IMR-90 (cell line): ENCODE results near the gene PRR12. TPM values are rescaled to one million over a fixed set of nuclear protein-coding genes. Genes with fewer than 3 reads are reported as not detected.

Experiments
- ATAC-seq: fragments of 200-7000 bp; cut with Tn5 transposase; 2 replicates; pipeline ENCODE4 v1.9.1; 2020; ENCODE audit warnings: low read depth, mild to moderate bottlenecking, moderate library complexity
- BruUV-seq: library from RNA; stranded (reverse); fragments of 400-500 nt; replicated peaks from 2 replicates; lab custom pipeline; 2021; lab: Mats Ljungman, UMichigan
- CTCF ChIA-PET: fragments of 300-600 bp; formaldehyde crosslinking; extraction: SDS; loops from one replicate; lab custom pipeline; 2021; ENCODE audit warnings: antibody characterized with exemption; lab: Yijun Ruan, JAX
- POLR2A ChIA-PET: fragments of 300-600 bp; sonication (Branson Sonifier 250); formaldehyde crosslinking; loops from one replicate; lab custom pipeline; 2022; ENCODE audit warnings: antibody characterized with exemption; ENCODE audit not compliant: unreplicated experiment; lab: Charles Lee
- DNase-seq: peaks from one replicate; pipeline ENCODE4 v3.0.0; 2013
- H2AFZ ChIP-seq: replicated peaks from 2 replicates; pipeline ENCODE3; 2013; ENCODE audit warnings: low read length, mild to moderate bottlenecking; ENCODE audit not compliant: poor library complexity
- H2AK5ac ChIP-seq: 2 replicates; pipeline ENCODE4 v1.6.1; 2013; ENCODE audit warnings: low read depth, low read length, inconsistent platforms
- H2AK9ac ChIP-seq: replicated peaks from 2 replicates; pipeline ENCODE3; 2013; ENCODE audit warnings: mild to moderate bottlenecking, low read depth, low read length, moderate library complexity; ENCODE audit not compliant: poor library complexity
- H2BK120ac ChIP-seq: 2 replicates; pipeline ENCODE4 v1.6.1; 2013; ENCODE audit warnings: low read depth, low read length, inconsistent platforms
- H2BK15ac ChIP-seq: 3 replicates; pipeline ENCODE4 v1.6.1; 2013; ENCODE audit warnings: low read depth, low read length, inconsistent platforms
- H2BK20ac ChIP-seq: 2 replicates; pipeline ENCODE4 v1.6.1; 2013; ENCODE audit warnings: low read depth, mild to moderate bottlenecking, inconsistent platforms, low read length, moderate library complexity
- H2BK5ac ChIP-seq: 2 replicates; pipeline ENCODE4 v1.6.1; 2013; ENCODE audit warnings: mild to moderate bottlenecking, low read depth, low read length, inconsistent platforms; ENCODE audit not compliant: poor library complexity, severe bottlenecking
- H3K14ac ChIP-seq: replicated peaks from 2 replicates; pipeline ENCODE4 v1.6.1; 2013; ENCODE audit warnings: low read depth, low read length, inconsistent platforms
- H3K18ac ChIP-seq: 2 replicates; pipeline ENCODE4 v1.6.1; 2013; ENCODE audit warnings: low read depth, low read length, control low read depth
- H3K23ac ChIP-seq: 2 replicates; pipeline ENCODE4 v1.6.1; 2013; ENCODE audit warnings: low read depth, low read length, inconsistent platforms
- H3K27ac ChIP-seq: 2 replicates; pipeline ENCODE4 v1.5.1; 2013; ENCODE audit warnings: mild to moderate bottlenecking, control low read depth, low read length; ENCODE audit not compliant: insufficient read depth
- H3K27me3 ChIP-seq: 2 replicates; pipeline ENCODE4 v1.6.1; 2013; ENCODE audit warnings: low read length; ENCODE audit not compliant: control insufficient read depth, insufficient read depth
- H3K36me3 ChIP-seq: 2 replicates; pipeline ENCODE4 v1.6.1; 2013; ENCODE audit warnings: low read length, mixed read lengths; ENCODE audit not compliant: control insufficient read depth, insufficient read depth
- H3K4ac ChIP-seq: 2 replicates; pipeline ENCODE4 v1.6.1; 2013; ENCODE audit warnings: low read depth, low read length, inconsistent platforms
- H3K4me1 ChIP-seq: 2 replicates; pipeline ENCODE4 v1.6.1; 2013; ENCODE audit warnings: low read length, mixed read lengths; ENCODE audit not compliant: control insufficient read depth, insufficient read depth
- H3K4me2 ChIP-seq: 2 replicates; pipeline ENCODE4 v1.6.1; 2013; ENCODE audit warnings: low read depth, mild to moderate bottlenecking, control low read depth, low read length, moderate library complexity
- H3K4me3 ChIP-seq: 2 replicates; pipeline ENCODE4 v1.5.1; 2013; ENCODE audit warnings: low read depth, mild to moderate bottlenecking, control low read depth, low read length, moderate library complexity; ENCODE audit not compliant: insufficient read depth
- H3K56ac ChIP-seq: 2 replicates; pipeline ENCODE4 v1.6.1; 2013; ENCODE audit warnings: low read length, inconsistent platforms; ENCODE audit not compliant: insufficient read depth; ENCODE audit errors: extremely low read depth
- H3K79me1 ChIP-seq, 2 experiments: 2 replicates each; pipeline ENCODE4 v1.6.1; 2013; ENCODE audit warnings: low read length in 2 of 2, inconsistent platforms in 1 of 2, low read depth in 1 of 2
- H3K9ac ChIP-seq: 2 replicates; pipeline ENCODE4 v1.6.1; 2013; ENCODE audit warnings: low read depth, low read length, control low read depth
- H3K9me1 ChIP-seq: 2 replicates; pipeline ENCODE4 v1.6.1; 2013; ENCODE audit warnings: low read length, inconsistent platforms; ENCODE audit not compliant: insufficient read depth
- H3K9me3 ChIP-seq: 2 replicates; pipeline ENCODE4 v1.6.1; 2013; ENCODE audit warnings: low read length; ENCODE audit not compliant: control insufficient read depth, insufficient read depth
- H4K20me1 ChIP-seq: 2 replicates; pipeline ENCODE4 v1.6.1; 2013; ENCODE audit warnings: low read length, inconsistent platforms; ENCODE audit not compliant: insufficient read depth
- H4K5ac ChIP-seq: 2 replicates; pipeline ENCODE4 v1.6.1; 2013; ENCODE audit warnings: mild to moderate bottlenecking, low read depth, low read length, control low read depth
- H4K8ac ChIP-seq, 2 experiments: 2 replicates each; pipeline ENCODE4 v1.6.1; 2013; ENCODE audit warnings: low read depth in 2 of 2, low read length in 2 of 2, control low read depth in 1 of 2, inconsistent platforms in 1 of 2
- H4K91ac ChIP-seq: 2 replicates; pipeline ENCODE4 v1.6.1; 2013; ENCODE audit warnings: low read depth, low read length, inconsistent platforms; ENCODE audit not compliant: insufficient read depth
- BHLHE40 ChIP-seq: fragments of 150-350 bp; IDR thresholded peaks from 2 replicates; pipeline ENCODE4 v1.6.1; 2016; ENCODE audit warnings: mild to moderate bottlenecking, low read depth, low read length
- FOS ChIP-seq: fragments of 150-350 bp; IDR thresholded peaks from 2 replicates; pipeline ENCODE4 v1.6.1; 2016; ENCODE audit warnings: low read depth, low read length
- POLR2A ChIP-seq: IDR thresholded peaks from 2 replicates; pipeline ENCODE4 v1.6.1; 2012; ENCODE audit warnings: mild to moderate bottlenecking, low read depth, low read length
- RCOR1 ChIP-seq: IDR thresholded peaks from 2 replicates; pipeline ENCODE4 v1.6.1; 2012; ENCODE audit warnings: mild to moderate bottlenecking, low read length, improper control_type of control experiment; ENCODE audit not compliant: insufficient replicate concordance
- RFX5 ChIP-seq: IDR thresholded peaks from 2 replicates; pipeline ENCODE4 v1.8.0; 2012; ENCODE audit warnings: low read depth, mild to moderate bottlenecking, low read length, moderate library complexity
- WGBS, 2 experiments: methylation state at CpG; one replicate each; pipeline versions ENCODE4 v1.1.5 to v1.1.7; 2013; ENCODE audit warnings: missing lambda C conversion rate in 2 of 2; ENCODE audit not compliant: insufficient read length in 1 of 2; ENCODE audit errors: extremely low coverage in 2 of 2; 5-methylcytosine and 5-hydroxymethylcytosine counted together
- dilution Hi-C: fragments of 300-500 bp; cut with HindIII; formaldehyde crosslinking; loops from one replicate; pipeline ENCODE4 v1.14.3; 2018; ENCODE audit warnings: low sequenced_read_pairs; ENCODE audit not compliant: unreplicated experiment
- in situ Hi-C: fragments of 300-500 bp; cut with MboI; formaldehyde crosslinking; loops from 3 replicates; pipeline ENCODE4 v1.14.3; 2019; ENCODE audit warnings: low sequenced_read_pairs, inconsistent platforms, mixed read lengths
- intact Hi-C: fragments of 100-400 bp; cut with micrococcal nuclease; formaldehyde crosslinking; loops from 2 replicates; pipeline ENCODE4 v1.10.0; 2022
- polyA plus RNA-seq, 3 experiments: library from polyadenylated mRNA; depleted of rRNA; stranded (reverse); fragments of >200 nt; gene quantifications; 2 replicates each; pipeline ENCODE4 v1.2.3, GENCODE V29; 2012; ENCODE audit warnings: low replicate concordance in 1 of 3
- total RNA-seq: library from RNA; depleted of rRNA; stranded (reverse); fragments of >200 nt; gene quantifications from 2 replicates; pipeline ENCODE4 v1.2.3, GENCODE V29; 2012

PRR12 gene
- total and polyA plus RNA-seq, 2 of the 4 experiments (the other 2 are of a cell fraction), result 0.36 to 4.1 TPM

GRCh38 chr19:49626226-49626625 is 35.2 kb downstream of the PRR12 start:
- Histone ChIP-seq H3K18ac (no peak overlapping the region), H3K9me3 (no peaks in the 10 kb centered on the region), H3K4me3 (no peak overlapping the region), H2BK120ac (no peak overlapping the region), H3K4ac (no peak overlapping the region), H2AK9ac (no peak overlapping the region), H3K23ac (no peak overlapping the region), H3K4me1 (peaks cover 2% of the 10 kb centered on the region; the same call in 1 of the 2 replicates), H2BK15ac (no peak overlapping the region), H3K27ac (no peak overlapping the region), H3K79me1 (peaks cover 0 to 19% of the 10 kb centered on the region in 2 experiments; a peak in 2 of 4 replicates), H2AK5ac (no peak overlapping the region), H4K5ac (no peak overlapping the region), H3K9ac (no peak overlapping the region), H3K14ac (no peak overlapping the region), H2AFZ (no peak overlapping the region), H2BK20ac (no peak overlapping the region), H3K4me2 (no peak overlapping the region), H2BK5ac (no peak overlapping the region), H3K36me3 (peaks cover 30% of the 10 kb centered on the region), H4K8ac (no peak overlapping the region), H3K56ac (no peak overlapping the region), H4K20me1 (no peaks in the 10 kb centered on the region; the same call in 1 of the 2 replicates), H3K27me3 (no peaks in the 10 kb centered on the region), H4K91ac (no peak overlapping the region), H3K9me1 (no peaks in the 10 kb centered on the region)
- in situ Hi-C loops, result no loop called here
- ChIA-PET POLR2A (no interaction called here), CTCF (no interaction called here)
- no TSS peak for BruUV-seq
- ATAC-seq, result no peak
- dilution Hi-C loops, result no loop called here
- DNase-seq, result no peak
- no peak for TF ChIP-seq FOS
- no peak for TF ChIP-seq RFX5
- no peak for TF ChIP-seq RCOR1
- TF ChIP-seq POLR2A, result no peak
- TF ChIP-seq BHLHE40, result no peak
- intact Hi-C loops, result no loop called here
- WGBS, 2 experiments, result no CpG with 5 or more reads among the region's 11 CpGs
